ENCODE data around the gene CBLIF. TPM values are rescaled to one million over a fixed set of nuclear protein-coding genes. Genes with fewer than 3 reads are reported as not detected.

The CBLIF gene
- total and polyA plus RNA-seq, 2 of the 8 experiments (the other 6 are each of a cell fraction or from before 2014, with no cell fraction given): not detected

DNA sequence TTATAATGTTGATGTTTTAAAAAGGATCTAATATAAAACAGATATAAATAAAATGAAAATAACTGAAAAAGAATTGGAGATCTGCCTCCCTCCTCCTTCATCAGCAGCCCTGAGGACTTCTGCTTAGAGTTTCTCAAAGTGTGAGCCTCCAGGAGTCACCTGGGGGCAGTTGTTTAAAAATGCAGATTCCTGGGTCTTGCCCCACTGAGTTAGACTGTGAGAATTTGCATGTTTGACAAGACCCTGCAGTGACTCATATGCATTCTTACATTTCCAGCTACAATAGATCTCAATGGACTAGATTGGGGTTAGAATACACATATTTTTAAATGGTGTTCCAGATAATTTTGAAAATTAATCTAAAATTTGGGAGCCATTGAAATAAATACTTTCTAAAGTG, 32.5 kb upstream of the CBLIF start:
- peaks cover 0 to 9% (median under 1%) of the 10 kb centered on the region in 4 experiments; a peak in 1 of 7 replicates for H3K4me1 ChIP-seq (replicated peaks in 1 of 4; ENCODE audit: control insufficient read depth in 3 of 4, insufficient read depth in 4 of 4, low read length in 3 of 4)

More for the DNA sequence above, 32.5 kb upstream of the CBLIF start:
- Histone ChIP-seq H4K91ac (replicated peaks; ENCODE audit: insufficient read length, low read length) (no peak overlapping the region), H3K23me2 (ENCODE audit: low read depth, low read length) (no peaks in the 10 kb centered on the region; the same call in 1 of the 2 replicates), H2AK5ac (ENCODE audit: low read depth, low read length) (no peak overlapping the region), H2BK15ac (ENCODE audit: low read length) (no peak overlapping the region), H3K4me3 (ENCODE audit: extremely low read depth in 1 of 4, insufficient read depth in 2 of 4, low read depth in 3 of 4, low read length in 4 of 4) (no peak overlapping the region), H3K4me2 (ENCODE audit: insufficient read depth in 1 of 2, low read depth in 2 of 2, low read length in 2 of 2) (no peak overlapping the region), H3K27me3 (replicated peaks in 1 of 4; ENCODE audit: control insufficient read depth in 3 of 4, extremely low read depth in 1 of 4, insufficient read depth in 3 of 4, low read length in 3 of 4) (no peaks in the 10 kb centered on the region), H3K27ac (ENCODE audit: low read depth, low read length) (no peak overlapping the region), H4K20me1 (replicated peaks in 1 of 2; ENCODE audit: control insufficient read depth in 1 of 2, insufficient read depth in 2 of 2, low read length in 2 of 2) (no peaks in the 10 kb centered on the region), H3K36me3 (ENCODE audit: control insufficient read depth in 2 of 4, insufficient read depth in 4 of 4, low read length in 3 of 4) (no peaks in the 10 kb centered on the region), H2BK5ac (ENCODE audit: low read depth, low read length) (no peak overlapping the region), H2AFZ (ENCODE audit: low read length) (no peak overlapping the region), H3K4ac (replicated peaks; ENCODE audit: insufficient read length, low read depth, low read length) (no peak overlapping the region), H3K9ac (replicated peaks in 1 of 4; ENCODE audit: extremely low read depth in 1 of 4, low read depth in 3 of 4, low read length in 3 of 4) (no peak overlapping the region), H4K8ac (ENCODE audit: extremely low read depth, insufficient read depth, low read length) (no peak overlapping the region), H3K79me1 (ENCODE audit: low read depth, low read length) (no peaks in the 10 kb centered on the region), H2BK12ac (ENCODE audit: low read depth, low read length) (no peak overlapping the region), H4K5ac (ENCODE audit: insufficient read length, low read depth, low read length) (no peak overlapping the region), H3K23ac (ENCODE audit: insufficient read length) (no peak overlapping the region), H2BK120ac (replicated peaks; ENCODE audit: low read depth, low read length) (no peak overlapping the region), H3K79me2 (ENCODE audit: control insufficient read depth in 1 of 2, insufficient read depth in 2 of 2, low read length in 2 of 2) (no peaks in the 10 kb centered on the region), H3K56ac (replicated peaks; ENCODE audit: insufficient read length, low read depth, low read length) (no peak overlapping the region), H3K9me3 (ENCODE audit: insufficient read depth in 2 of 2, low read depth in 1 of 2, low read length in 1 of 2) (no peaks in the 10 kb centered on the region), H3K18ac (ENCODE audit: extremely low read depth, low read length) (no peak overlapping the region), H3K14ac (ENCODE audit: insufficient read length) (no peak overlapping the region), H2BK20ac (ENCODE audit: low read length) (no peak overlapping the region)
- CTCF ChIA-PET (ENCODE audit: partially characterized antibody): no interaction called here
- FAIRE-seq (no peak), DNase-seq (ENCODE audit: low read depth in 1 of 2, low spot score in 2 of 2) (no peak)
- POLR2A ChIA-PET (ENCODE audit: partially characterized antibody): no interaction called here
- TF ChIP-seq SAP30 (IDR thresholded peaks at IDR 0.05; ENCODE audit: insufficient read depth, insufficient replicate concordance, low read length) (no peak), RNF2 (IDR thresholded peaks at IDR 0.05; ENCODE audit: borderline replicate concordance, low read depth, low read length, missing control alignments, poor library complexity, severe bottlenecking) (no peak), POLR2A (IDR thresholded peaks at IDR 0.05; ENCODE audit: control extremely low read depth in 1 of 2, low read depth in 2 of 2, low read length in 2 of 2) (no peak), NANOG (IDR thresholded peaks at IDR 0.05; ENCODE audit: insufficient read depth, low read depth, low read length, poor library complexity, severe bottlenecking) (no peak)

All from H1 (cell line).